Thyroid gland (tissue), 4 donors: ENCODE measurements around the gene RUSC1.
"Not testable (repeated sequence)": the region's sequence is repeated elsewhere in the genome, so short reads cannot be mapped to it uniquely, and the experiment has no call there.

Source experiments
- POLR2A ChIP-seq, 2 donors: fragments of 450-650 bp; IDR thresholded peaks; one replicate each; pipeline ENCODE4 v1.6.1; 2017; ENCODE audit warnings: antibody characterized with exemption in 2 of 2, mild to moderate bottlenecking in 2 of 2, moderate library complexity in 1 of 2
- TF ChIP-seq, protein P1 (sequence below), 6 experiments: fragments of 200-600 bp in 3 of 6; fragments of 450-650 bp in 3 of 6; sonication (generic) in 3 of 6; IDR thresholded peaks; one replicate each; pipeline ENCODE4 v1.5.1; 2016 to 2019; ENCODE audit warnings: antibody characterized with exemption in 6 of 6, mild to moderate bottlenecking in 2 of 6, inconsistent platforms in 1 of 6, moderate library complexity in 1 of 6

DNA sequence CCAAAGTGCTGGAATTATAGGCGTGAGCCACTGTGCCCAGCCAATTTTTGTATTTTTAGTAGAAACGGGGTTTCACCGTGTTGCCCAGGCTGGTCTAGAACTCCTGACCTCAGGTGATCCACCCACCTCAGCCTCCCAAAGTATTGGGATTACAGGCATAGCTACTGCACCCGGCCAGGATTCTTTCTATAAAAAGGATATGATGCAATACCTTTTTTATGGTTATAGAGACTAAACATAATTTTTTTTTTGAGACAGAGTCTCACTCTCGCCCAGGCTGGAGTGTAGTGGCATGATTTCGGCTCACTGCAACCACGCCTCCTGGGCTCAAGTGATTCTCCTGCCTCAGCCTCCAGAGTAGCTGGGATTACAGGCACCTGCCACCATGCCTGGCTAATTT lies 8.2 kb downstream of the RUSC1 start:
- TF ChIP-seq POLR2A (IDR thresholded peaks at IDR 0.05), result not testable (repeated sequence)
- TF ChIP-seq, protein P1, sequence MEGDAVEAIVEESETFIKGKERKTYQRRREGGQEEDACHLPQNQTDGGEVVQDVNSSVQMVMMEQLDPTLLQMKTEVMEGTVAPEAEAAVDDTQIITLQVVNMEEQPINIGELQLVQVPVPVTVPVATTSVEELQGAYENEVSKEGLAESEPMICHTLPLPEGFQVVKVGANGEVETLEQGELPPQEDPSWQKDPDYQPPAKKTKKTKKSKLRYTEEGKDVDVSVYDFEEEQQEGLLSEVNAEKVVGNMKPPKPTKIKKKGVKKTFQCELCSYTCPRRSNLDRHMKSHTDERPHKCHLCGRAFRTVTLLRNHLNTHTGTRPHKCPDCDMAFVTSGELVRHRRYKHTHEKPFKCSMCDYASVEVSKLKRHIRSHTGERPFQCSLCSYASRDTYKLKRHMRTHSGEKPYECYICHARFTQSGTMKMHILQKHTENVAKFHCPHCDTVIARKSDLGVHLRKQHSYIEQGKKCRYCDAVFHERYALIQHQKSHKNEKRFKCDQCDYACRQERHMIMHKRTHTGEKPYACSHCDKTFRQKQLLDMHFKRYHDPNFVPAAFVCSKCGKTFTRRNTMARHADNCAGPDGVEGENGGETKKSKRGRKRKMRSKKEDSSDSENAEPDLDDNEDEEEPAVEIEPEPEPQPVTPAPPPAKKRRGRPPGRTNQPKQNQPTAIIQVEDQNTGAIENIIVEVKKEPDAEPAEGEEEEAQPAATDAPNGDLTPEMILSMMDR (IDR thresholded peaks at IDR 0.05), result not testable (repeated sequence)
